Ovary (tissue), 3 donors: ENCODE results near the gene KLK3.

Experiments
- CTCF ChIP-seq, 3 donors: fragments of 450-650 bp in 2 of 3; fragments of 200-600 bp in 1 of 3; IDR thresholded peaks; one replicate each; pipeline versions ENCODE4 v1.5.1 to v1.8.0; 2016 to 2022; ENCODE audit warnings: antibody characterized with exemption in 3 of 3, mild to moderate bottlenecking in 1 of 3
- EP300 ChIP-seq: sonication (generic); formaldehyde crosslinking; IDR thresholded peaks from one replicate; pipeline ENCODE4 v1.6.1; 2017; ENCODE audit warnings: antibody characterized with exemption
- POLR2A ChIP-seq: fragments of 450-650 bp; IDR thresholded peaks from one replicate; pipeline ENCODE4 v1.6.1; 2017; ENCODE audit warnings: antibody characterized with exemption, mild to moderate bottlenecking, moderate library complexity
- donor health status: DM: no; HTN: no; CAD: no.

- no peak for TF ChIP-seq CTCF (IDR thresholded peaks at IDR 0.05)
- TF ChIP-seq POLR2A, result no peak
- no peak for TF ChIP-seq EP300
Observed at GRCh38 chr19:50890422-50891252, 35.9 kb downstream of the KLK3 start.
